K562 (cell line): Measurements from ENCODE around the gene WDCP. TPM values are rescaled to one million over a fixed set of nuclear protein-coding genes. Genes with fewer than 3 reads are reported as not detected.

ENCODE experiments used
- ATF3 ChIP-seq, 2 experiments: fragments of 450-650 bp in 1 of 2; sonication (generic) in 1 of 2; formaldehyde crosslinking in 1 of 2; IDR thresholded peaks in 1 of 2; conservative IDR thresholded peaks in 1 of 2; 2 replicates each; pipeline versions ENCODE4 v1.6.1 to v1.8.1; 2016 to 2023; ENCODE audit warnings: mild to moderate bottlenecking in 2 of 2, moderate library complexity in 2 of 2, inconsistent platforms in 1 of 2, missing genetic modification reagents in 1 of 2
- ATF6 ChIP-seq: sonication (generic); formaldehyde crosslinking; IDR thresholded peaks from 2 replicates; pipeline ENCODE4 v1.4.0; 2020; ENCODE audit warnings: mild to moderate bottlenecking, missing genetic modification reagents
- CBX8 ChIP-seq: fragments of 200-600 bp; sonication (generic); IDR thresholded peaks from 2 replicates; pipeline ENCODE4 v1.6.1; 2012; ENCODE audit warnings: borderline replicate concordance, mixed run types, low read depth, mild to moderate bottlenecking, moderate library complexity, mixed read lengths, low read length, control low read depth, inconsistent platforms; ENCODE audit not compliant: poor library complexity, severe bottlenecking; ENCODE audit errors: extremely low read depth
- CREM ChIP-seq: IDR thresholded peaks from 2 replicates; pipeline ENCODE4 v1.6.1; 2014; ENCODE audit warnings: antibody characterized with exemption, low read depth
- ELF4 ChIP-seq: fragments of 450-650 bp; formaldehyde crosslinking; IDR thresholded peaks from 2 replicates; pipeline ENCODE4 v1.4.0; 2022; ENCODE audit warnings: missing genetic modification characterization
- HEY1 ChIP-seq: fragments of 250-450 bp; sonication (Bioruptor Pico); IDR thresholded peaks from 2 replicates; pipeline ENCODE4 v1.5.0; 2020; ENCODE audit warnings: mild to moderate bottlenecking, moderate library complexity, borderline replicate concordance
- HOMEZ ChIP-seq: fragments of 250-450 bp; sonication (Bioruptor Pico); IDR thresholded peaks from 2 replicates; pipeline ENCODE4 v1.4.0; 2020; ENCODE audit warnings: mild to moderate bottlenecking, moderate library complexity
- L3MBTL2 ChIP-seq: fragments of 450-650 bp; IDR thresholded peaks from 2 replicates; pipeline ENCODE4 v1.6.1; 2016; ENCODE audit warnings: mild to moderate bottlenecking, moderate library complexity
- NCOA1 ChIP-seq: fragments of 450-650 bp; IDR thresholded peaks from 2 replicates; pipeline ENCODE4 v1.6.1; 2016; ENCODE audit warnings: low read depth
- NR0B1 ChIP-seq: fragments of 450-650 bp; IDR thresholded peaks from one replicate; pipeline ENCODE4 v1.6.1; 2018; ENCODE audit warnings: mild to moderate bottlenecking, moderate library complexity; ENCODE audit not compliant: partially characterized antibody
- SPI1 ChIP-seq: IDR thresholded peaks from 2 replicates; pipeline ENCODE4 v1.6.1; 2011; ENCODE audit warnings: low read depth, low read length, control low read depth, borderline replicate concordance
- TCF15 ChIP-seq: fragments of 250-450 bp; sonication (Bioruptor Pico); IDR thresholded peaks from 2 replicates; pipeline ENCODE4 v1.8.0; 2022; ENCODE audit warnings: moderate library complexity, mild to moderate bottlenecking, inconsistent platforms
- ZBTB8A ChIP-seq: fragments of 450-650 bp; IDR thresholded peaks from 2 replicates; pipeline ENCODE4 v1.6.1; 2018; ENCODE audit warnings: mild to moderate bottlenecking, moderate library complexity; ENCODE audit not compliant: partially characterized antibody
- ZMIZ1 ChIP-seq, 2 experiments: fragments of 150-350 bp in 1 of 2; IDR thresholded peaks; 2 replicates each; pipeline ENCODE4 v1.6.1; 2012 to 2016; ENCODE audit warnings: low read depth in 2 of 2, low read length in 2 of 2, mild to moderate bottlenecking in 1 of 2, moderate library complexity in 1 of 2
- ZNF184 ChIP-seq: sonication (generic); formaldehyde crosslinking; IDR thresholded peaks from 2 replicates; pipeline ENCODE4 v1.5.0; 2020; ENCODE audit warnings: missing genetic modification reagents
- ZNF583 ChIP-seq: fragments of 250-450 bp; sonication (Bioruptor Pico); IDR thresholded peaks from 2 replicates; pipeline ENCODE4 v1.4.0; 2020
- polyA plus RNA-seq, 8 experiments: library from polyadenylated mRNA; depleted of rRNA in 4 of 8; stranded (reverse) in 5 of 8; unstranded in 3 of 8; fragments of >200 nt; fragmentation: Nextera tagmentation in 2 of 8; fragmentation: Illumina TruSeq in 1 of 8; extraction: Ambion mirVana in 2 of 8; extraction: Trizol in 1 of 8; gene quantifications; 2 replicates each; pipeline versions ENCODE4 v1.2.1 to v1.2.3, GENCODE V29; 2011 to 2014; ENCODE audit warnings: inconsistent platforms in 1 of 8, missing spikeins in 1 of 8
- total RNA-seq, 7 experiments: library from RNA; depleted of rRNA in 6 of 7; stranded (reverse); fragments of >200 nt in 6 of 7; fragmentation: Illumina TruSeq in 2 of 7; extraction: Trizol in 2 of 7; gene quantifications; 2 replicates each; pipeline versions ENCODE4 v1.2.1 to v1.2.3, GENCODE V29; 2011 to 2021; ENCODE audit warnings: low replicate concordance in 1 of 7

The WDCP gene
- total and polyA plus RNA-seq, 9 of the 15 experiments (the other 6 are each of a cell fraction or from before 2014, with no cell fraction given): 10.1 to 41.4 (median 21.8) TPM

- TF ChIP-seq ZBTB8A (no peak), HEY1 (CRISPR knock-in tag) (no peak), ZNF184 (CRISPR knock-in tag) (no peak), ZNF583 (no peak), ZMIZ1 (IDR thresholded peaks at IDR 0.05; ENCODE audit: low read depth in 2 of 2, low read length in 2 of 2) (no peak), NR0B1 (no peak), TCF15 (no peak), L3MBTL2 (peak; percentile 65), CBX8 (no peak), ATF6 (CRISPR knock-in tag) (no peak), CREM (no peak), HOMEZ (no peak), ATF3 (IDR thresholded peaks at IDR 0.05) (no peak; the same call in 1 of the 2 replicates), ATF3 (CRISPR knock-in tag; conservative IDR thresholded peaks at IDR 0.05) (0 out of 2 replicates have a peak, but pooled peaks have one; percentile 66), ELF4 (CRISPR knock-in tag) (no peak), NCOA1 (no peak), SPI1 (0 out of 2 replicates have a peak, but pooled peaks have one; percentile 2)
These were observed 37.4 kb upstream of the WDCP start, which contains the start of gene TP53I3 (continued) for GRCh38 chr2:24084386-24085199.
